ENCODE measurements around the gene ZFYVE9. TPM values are rescaled to one million over a fixed set of nuclear protein-coding genes. Genes with fewer than 3 reads are reported as not detected.
A peak's percentile ranks its signal among the peaks of the same experiment; 100 is the strongest.
"Not testable (repeated sequence)": the region's sequence is repeated elsewhere in the genome, so short reads cannot be mapped to it uniquely, and the experiment has no call there.

The ZFYVE9 gene
- 14.0 TPM for polyA plus RNA-seq (2013, experiment 1 of 2)
- 14.8 TPM for polyA plus RNA-seq (2013, experiment 2 of 2)

DNA sequence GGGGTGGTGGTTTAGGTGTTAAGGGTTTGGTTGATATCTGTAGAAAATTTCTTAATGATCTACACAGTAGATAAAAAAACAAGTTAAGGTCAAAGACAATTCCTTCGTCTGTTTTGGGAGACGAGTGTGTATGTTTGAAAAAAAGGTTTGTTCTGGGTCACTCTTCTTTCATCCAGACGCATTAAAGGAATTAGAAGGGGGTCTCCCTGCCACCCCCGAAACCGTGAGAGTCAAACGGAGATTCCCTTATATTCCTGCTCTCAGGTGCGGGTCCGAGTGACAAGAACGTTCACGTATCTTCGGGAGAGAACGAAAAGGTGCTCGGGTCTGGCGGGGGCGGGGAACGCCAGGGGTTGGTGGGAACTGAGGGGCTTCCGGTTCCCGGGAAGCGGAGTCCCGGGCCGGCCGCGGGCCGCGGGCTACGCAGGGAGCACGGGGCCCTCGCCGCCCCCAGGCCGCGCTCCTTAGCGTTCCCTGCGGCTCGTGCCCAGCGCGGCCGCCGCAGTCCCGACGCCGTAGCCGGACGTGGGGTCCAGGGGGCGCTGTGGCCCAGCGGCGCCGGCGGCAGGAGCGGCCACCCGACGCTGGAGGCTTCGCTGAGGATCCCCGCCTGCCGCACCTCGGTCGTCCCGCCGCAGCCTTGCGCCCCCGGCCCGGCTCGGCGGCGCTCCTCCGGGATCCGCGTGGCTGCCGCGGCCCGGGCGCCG is at the start of gene ZFYVE9:
TSS of gene ZFYVE9 (plus strand) at position 577 of the 707 bp plus-strand sequence. CDS start 91,118 bp downstream, outside the sequence.
- 1% methylated on average over 72 of the region's 72 CpGs for WGBS
- Histone ChIP-seq H3K4me1 (ENCODE audit: insufficient read depth, low read length) (peaks cover 6% of the 10 kb centered on the region; the same call in 1 of the 2 replicates), H3K9ac (ENCODE audit: low read depth, low read length) (peak within 1 kb of the TSS; percentile 92), H3K36me3 (ENCODE audit: insufficient read depth, low read length) (no peaks in the 10 kb centered on the region), H3K4me3 (ENCODE audit: low read length) (peak within 1 kb of the TSS; percentile 83), H3K9me3 (ENCODE audit: insufficient read depth, low read depth, low read length) (no peaks in the 10 kb centered on the region), H3K27me3 (ENCODE audit: insufficient read depth, low read length) (peaks cover 22% of the 10 kb centered on the region), H3K27ac (ENCODE audit: low read depth, low read length) (peak within 1 kb of the TSS; percentile 83)

- H3K4me3 ChIP-seq (ENCODE audit: low read length); H3K9ac ChIP-seq (ENCODE audit: low read depth, low read length); H3K4me1 ChIP-seq (ENCODE audit: insufficient read depth, low read length); H3K27me3 ChIP-seq (ENCODE audit: insufficient read depth, low read length); H3K9me3 ChIP-seq (ENCODE audit: insufficient read depth, low read depth, low read length); H3K27ac ChIP-seq (ENCODE audit: low read depth, low read length): not testable (repeated sequence)
- H3K36me3 ChIP-seq (ENCODE audit: insufficient read depth, low read length) = peaks cover 26% of the 10 kb centered on the region
- whole genome bisulfite sequencing = 95% methylated on average over 7 of the region's 7 CpGs
Measured at GRCh38 chr1:52094300-52094699, 47.6 kb upstream of the ZFYVE9 start.

- 94% methylated on average over 8 of the region's 8 CpGs for WGBS
- no peak overlapping the region for H3K4me3 ChIP-seq (ENCODE audit: low read length)
- no peaks in the 10 kb centered on the region for H3K27me3 ChIP-seq (ENCODE audit: insufficient read depth, low read length)
- H3K36me3 ChIP-seq (ENCODE audit: insufficient read depth, low read length) = peaks cover 7% of the 10 kb centered on the region; the same call in 1 of the 2 replicates
- H3K9ac ChIP-seq (ENCODE audit: low read depth, low read length) = no peak overlapping the region
- H3K4me1 ChIP-seq (ENCODE audit: insufficient read depth, low read length) = no peaks in the 10 kb centered on the region
- H3K27ac ChIP-seq (ENCODE audit: low read depth, low read length) = no peak overlapping the region
- no peaks in the 10 kb centered on the region for H3K9me3 ChIP-seq (ENCODE audit: insufficient read depth, low read depth, low read length)
Measured at GRCh38 chr1:52096216-52096615, 45.7 kb upstream of the ZFYVE9 start.

GRCh38 chr1:52098139-52098871 is 43.6 kb upstream of the ZFYVE9 start:
- Histone ChIP-seq H3K4me3 (ENCODE audit: low read length) (no peak overlapping the region), H3K36me3 (ENCODE audit: insufficient read depth, low read length) (no peaks in the 10 kb centered on the region), H3K9ac (ENCODE audit: low read depth, low read length) (no peak overlapping the region), H3K9me3 (ENCODE audit: insufficient read depth, low read depth, low read length) (no peaks in the 10 kb centered on the region), H3K27me3 (ENCODE audit: insufficient read depth, low read length) (no peaks in the 10 kb centered on the region), H3K4me1 (ENCODE audit: insufficient read depth, low read length) (no peaks in the 10 kb centered on the region), H3K27ac (ENCODE audit: low read depth, low read length) (no peak overlapping the region)
- 71% methylated on average over 8 of the region's 8 CpGs for whole genome bisulfite sequencing

GRCh38 chr1:52102336-52103013 is 39.4 kb upstream of the ZFYVE9 start:
- no peaks in the 10 kb centered on the region for H3K4me1 ChIP-seq (ENCODE audit: insufficient read depth, low read length)
- H3K4me3 ChIP-seq (ENCODE audit: low read length) = no peak overlapping the region
- no CpG with 5 or more reads among the region's 1 CpG for WGBS
- no peak overlapping the region for H3K9ac ChIP-seq (ENCODE audit: low read depth, low read length)
- no peaks in the 10 kb centered on the region for H3K27me3 ChIP-seq (ENCODE audit: insufficient read depth, low read length)
- H3K27ac ChIP-seq (ENCODE audit: low read depth, low read length) = no peak overlapping the region
- no peaks in the 10 kb centered on the region for H3K9me3 ChIP-seq (ENCODE audit: insufficient read depth, low read depth, low read length)
- no peaks in the 10 kb centered on the region for H3K36me3 ChIP-seq (ENCODE audit: insufficient read depth, low read length)

GRCh38 chr1:52111492-52111891 is 30.4 kb upstream of the ZFYVE9 start:
- no peaks in the 10 kb centered on the region for H3K36me3 ChIP-seq (ENCODE audit: insufficient read depth, low read length)
- no peaks in the 10 kb centered on the region for H3K9me3 ChIP-seq (ENCODE audit: insufficient read depth, low read depth, low read length)
- no peak overlapping the region for H3K9ac ChIP-seq (ENCODE audit: low read depth, low read length)
- H3K27me3 ChIP-seq (ENCODE audit: insufficient read depth, low read length) = no peaks in the 10 kb centered on the region
- no peak overlapping the region for H3K4me3 ChIP-seq (ENCODE audit: low read length)
- H3K27ac ChIP-seq (ENCODE audit: low read depth, low read length) = no peak overlapping the region
- H3K4me1 ChIP-seq (ENCODE audit: insufficient read depth, low read length) = no peaks in the 10 kb centered on the region

- no peaks in the 10 kb centered on the region for H3K36me3 ChIP-seq (ENCODE audit: insufficient read depth, low read length)
- no peaks in the 10 kb centered on the region for H3K9me3 ChIP-seq (ENCODE audit: insufficient read depth, low read depth, low read length)
- no peak overlapping the region for H3K9ac ChIP-seq (ENCODE audit: low read depth, low read length)
- no peaks in the 10 kb centered on the region for H3K27me3 ChIP-seq (ENCODE audit: insufficient read depth, low read length)
- 90% methylated on average over 3 of the region's 3 CpGs for WGBS
- no peak overlapping the region for H3K27ac ChIP-seq (ENCODE audit: low read depth, low read length)
- H3K4me3 ChIP-seq (ENCODE audit: low read length) = no peak overlapping the region
- H3K4me1 ChIP-seq (ENCODE audit: insufficient read depth, low read length) = no peaks in the 10 kb centered on the region
Measured at GRCh38 chr1:52112489-52112888, 29.4 kb upstream of the ZFYVE9 start.

- WGBS = 65% methylated on average over 12 of the region's 12 CpGs
Measured at GRCh38 chr1:52119301-52120079, 22.4 kb upstream of the ZFYVE9 start.

DNA sequence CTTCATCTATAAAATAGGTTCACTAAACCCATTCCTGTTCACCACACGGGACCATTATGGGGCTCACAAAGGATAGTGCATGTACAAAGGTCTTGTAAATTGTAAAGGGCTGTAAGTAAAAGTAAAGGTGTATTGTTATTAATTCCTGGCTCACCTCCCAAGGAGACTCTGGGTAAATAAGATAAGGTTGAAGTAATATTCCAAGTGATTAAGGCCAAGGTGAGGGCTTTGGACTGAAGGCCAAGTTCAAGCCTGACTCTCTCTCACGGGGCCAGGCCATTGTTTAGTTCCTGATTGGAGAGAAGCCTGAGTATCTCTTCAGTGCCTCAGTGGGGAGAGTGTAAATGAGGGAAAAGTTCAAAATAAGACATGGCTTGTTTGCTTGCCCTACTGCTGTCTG is 19.5 kb upstream of the ZFYVE9 start:
- Histone ChIP-seq H3K4me3 (ENCODE audit: low read length) (no peak overlapping the region), H3K9me3 (ENCODE audit: insufficient read depth, low read depth, low read length) (no peaks in the 10 kb centered on the region), H3K9ac (ENCODE audit: low read depth, low read length) (no peak overlapping the region), H3K27ac (ENCODE audit: low read depth, low read length) (no peak overlapping the region), H3K4me1 (ENCODE audit: insufficient read depth, low read length) (peaks cover 12% of the 10 kb centered on the region), H3K36me3 (ENCODE audit: insufficient read depth, low read length) (no peaks in the 10 kb centered on the region), H3K27me3 (ENCODE audit: insufficient read depth, low read length) (no peaks in the 10 kb centered on the region; the same call in 1 of the 2 replicates)
- 81% methylated on average over 2 of the region's 2 CpGs for WGBS

More at GRCh38 chr1:52119301-52120079, 22.4 kb upstream of the ZFYVE9 start:
- no peak overlapping the region for H3K9ac ChIP-seq (ENCODE audit: low read depth, low read length)
- no peak overlapping the region for H3K27ac ChIP-seq (ENCODE audit: low read depth, low read length)
- no peak overlapping the region for H3K4me3 ChIP-seq (ENCODE audit: low read length)
- H3K4me1 ChIP-seq (ENCODE audit: insufficient read depth, low read length) = peaks cover 12% of the 10 kb centered on the region
- no peaks in the 10 kb centered on the region for H3K36me3 ChIP-seq (ENCODE audit: insufficient read depth, low read length)
- no peaks in the 10 kb centered on the region for H3K27me3 ChIP-seq (ENCODE audit: insufficient read depth, low read length)
- no peaks in the 10 kb centered on the region for H3K9me3 ChIP-seq (ENCODE audit: insufficient read depth, low read depth, low read length)

- 99% methylated on average over 5 of the region's 6 CpGs for WGBS
- Histone ChIP-seq H3K9me3 (ENCODE audit: insufficient read depth, low read depth, low read length) (no peaks in the 10 kb centered on the region), H3K36me3 (ENCODE audit: insufficient read depth, low read length) (no peaks in the 10 kb centered on the region), H3K4me3 (ENCODE audit: low read length) (no peak overlapping the region), H3K9ac (ENCODE audit: low read depth, low read length) (no peak overlapping the region), H3K27me3 (ENCODE audit: insufficient read depth, low read length) (no peaks in the 10 kb centered on the region; the same call in 1 of the 2 replicates), H3K4me1 (ENCODE audit: insufficient read depth, low read length) (peaks cover 12% of the 10 kb centered on the region), H3K27ac (ENCODE audit: low read depth, low read length) (no peak overlapping the region)
Measured at GRCh38 chr1:52123622-52124021, 18.3 kb upstream of the ZFYVE9 start.

Measured in HUES64 (cell line).